LNCAP (cell line): Measurements from ENCODE around the gene THOC1.

ENCODE experiments used
- TF ChIP-seq, protein P1 (sequence below): fragments of 450-650 bp; IDR thresholded peaks from 2 replicates; pipeline ENCODE4 v1.5.1; 2017; ENCODE audit warnings: mild to moderate bottlenecking

THOC1 gene

DNA sequence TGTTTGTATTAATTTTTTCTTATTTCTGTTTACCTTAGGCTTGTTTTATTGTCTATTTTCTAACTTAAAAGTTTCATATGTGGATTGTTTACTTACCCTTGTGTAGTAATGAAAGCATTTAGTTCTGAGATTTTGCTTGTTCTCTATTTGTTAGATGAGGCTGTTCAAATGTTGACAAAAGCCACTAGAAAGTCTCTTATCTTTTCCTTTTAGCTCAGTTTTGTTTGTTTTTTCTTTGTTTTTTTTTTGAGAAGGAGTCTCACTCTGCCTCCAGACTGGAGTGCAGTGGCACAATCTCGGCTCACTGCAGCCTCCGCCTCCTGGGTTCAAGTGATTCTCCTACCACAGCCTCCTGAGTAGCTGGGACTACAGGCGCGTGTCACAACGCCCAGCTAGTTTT, 78.6 kb downstream of the THOC1 start:
- TF ChIP-seq, protein P1, sequence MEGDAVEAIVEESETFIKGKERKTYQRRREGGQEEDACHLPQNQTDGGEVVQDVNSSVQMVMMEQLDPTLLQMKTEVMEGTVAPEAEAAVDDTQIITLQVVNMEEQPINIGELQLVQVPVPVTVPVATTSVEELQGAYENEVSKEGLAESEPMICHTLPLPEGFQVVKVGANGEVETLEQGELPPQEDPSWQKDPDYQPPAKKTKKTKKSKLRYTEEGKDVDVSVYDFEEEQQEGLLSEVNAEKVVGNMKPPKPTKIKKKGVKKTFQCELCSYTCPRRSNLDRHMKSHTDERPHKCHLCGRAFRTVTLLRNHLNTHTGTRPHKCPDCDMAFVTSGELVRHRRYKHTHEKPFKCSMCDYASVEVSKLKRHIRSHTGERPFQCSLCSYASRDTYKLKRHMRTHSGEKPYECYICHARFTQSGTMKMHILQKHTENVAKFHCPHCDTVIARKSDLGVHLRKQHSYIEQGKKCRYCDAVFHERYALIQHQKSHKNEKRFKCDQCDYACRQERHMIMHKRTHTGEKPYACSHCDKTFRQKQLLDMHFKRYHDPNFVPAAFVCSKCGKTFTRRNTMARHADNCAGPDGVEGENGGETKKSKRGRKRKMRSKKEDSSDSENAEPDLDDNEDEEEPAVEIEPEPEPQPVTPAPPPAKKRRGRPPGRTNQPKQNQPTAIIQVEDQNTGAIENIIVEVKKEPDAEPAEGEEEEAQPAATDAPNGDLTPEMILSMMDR: no peak

DNA sequence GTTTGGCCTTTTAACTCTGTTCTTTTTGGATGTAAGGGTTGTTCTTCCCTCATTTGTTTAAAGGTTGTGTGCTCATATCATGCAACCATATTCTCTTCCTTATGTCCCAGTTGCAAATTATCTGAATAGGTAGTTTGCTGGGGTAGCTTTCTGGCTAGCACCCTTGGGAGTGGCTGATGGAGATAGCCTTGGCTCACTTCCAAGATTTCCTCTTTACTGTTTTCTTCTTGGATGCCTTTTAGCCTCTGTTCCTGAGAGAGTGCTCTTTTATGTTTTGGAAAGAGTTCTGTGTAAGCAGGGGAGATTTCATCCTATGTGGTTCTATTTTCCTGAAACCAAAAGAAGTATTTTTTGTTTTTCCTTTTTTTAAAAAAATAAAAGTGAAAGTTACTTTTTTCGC, 84.1 kb downstream of the THOC1 start:
- TF ChIP-seq, protein P1: no peak

DNA sequence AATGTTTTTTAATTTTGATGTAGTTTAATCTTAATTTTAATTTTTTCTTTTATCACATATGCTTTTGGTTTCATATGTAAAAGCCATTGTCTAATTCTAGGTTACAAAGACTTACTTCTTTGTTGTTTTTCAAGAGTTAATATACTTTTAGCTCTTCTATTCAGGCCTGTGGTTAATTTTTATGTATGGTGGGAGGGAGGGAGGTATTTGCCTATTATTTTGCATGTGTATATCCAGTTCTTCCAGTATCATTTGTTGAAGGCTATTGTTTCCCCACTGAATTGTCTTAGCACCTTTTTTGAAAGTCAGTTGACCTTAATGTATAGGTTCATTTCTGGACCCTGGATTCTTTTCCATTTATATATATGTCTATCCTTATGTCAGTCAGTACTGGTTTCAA, 86.1 kb downstream of the THOC1 start:
- TF ChIP-seq, protein P1: no peak

DNA sequence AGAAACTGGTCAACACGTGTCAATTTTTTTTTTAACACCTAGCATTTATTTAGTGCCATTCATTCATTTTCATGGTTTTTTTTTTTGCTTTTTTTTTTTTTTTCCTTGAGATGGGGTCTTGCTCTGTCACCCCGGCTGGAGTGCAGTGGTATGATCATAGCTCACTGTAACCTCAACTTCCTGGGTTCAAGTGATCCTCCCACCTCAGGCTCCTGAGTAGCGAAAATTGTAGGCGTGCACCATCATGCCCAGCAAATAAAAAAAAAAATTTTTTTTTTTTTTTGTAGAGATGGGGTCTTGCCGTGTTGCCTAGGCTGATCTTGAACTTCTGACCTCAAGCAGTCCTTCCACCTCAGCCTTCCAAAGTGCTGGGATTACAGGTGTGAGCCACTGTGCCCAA, 88.3 kb downstream of the THOC1 start:
- TF ChIP-seq, protein P1: no peak

DNA sequence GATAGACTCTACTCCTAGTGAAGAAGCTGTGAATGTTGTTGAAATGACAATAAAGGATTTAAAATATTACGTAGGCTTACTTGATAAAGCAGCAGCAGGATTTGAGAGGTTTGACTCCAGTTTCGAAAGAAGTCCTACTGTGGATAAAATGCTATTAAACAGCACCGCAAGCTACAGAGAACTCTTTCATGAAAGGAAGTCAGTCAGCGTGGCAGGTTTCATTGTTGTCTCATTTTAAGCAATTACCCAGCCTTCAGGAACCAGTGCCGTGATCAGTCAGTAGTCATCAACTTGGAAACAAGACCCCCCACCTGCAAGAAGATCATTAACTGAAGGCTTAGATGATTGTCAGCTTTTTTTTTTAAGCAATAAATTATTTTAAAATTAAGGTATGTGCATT, 95.5 kb downstream of the THOC1 start:
- TF ChIP-seq, protein P1: no peak
